Aorta (tissue), 5 donors: ENCODE measurements around the gene TLE5. TPM values are rescaled to one million over a fixed set of nuclear protein-coding genes. Genes with fewer than 3 reads are reported as not detected.

Experiments
- ATAC-seq: fragments of 200-7000 bp; cut with Tn5 transposase; one replicate; pipeline ENCODE4 v1.9.1; 2022; ENCODE audit warnings: moderate library complexity; ENCODE audit not compliant: low FRiP score
- DNase-seq, 2 donors: peaks; one replicate each; pipeline ENCODE4 v3.0.0-alpha.2; 2020
- H3K27ac ChIP-seq, 2 donors: one replicate each; pipeline ENCODE4 v1.5.1; 2013; ENCODE audit warnings: low read length in 2 of 2, mild to moderate bottlenecking in 2 of 2, moderate library complexity in 2 of 2, control low read depth in 1 of 2, inconsistent platforms in 1 of 2, low read depth in 1 of 2
- H3K27me3 ChIP-seq, 2 donors: one replicate each; pipeline ENCODE4 v1.6.1; 2013; ENCODE audit warnings: control low read depth in 1 of 2, low read length in 1 of 2, mild to moderate bottlenecking in 1 of 2, moderate library complexity in 1 of 2; ENCODE audit not compliant: insufficient read depth in 2 of 2, control insufficient read depth in 1 of 2
- H3K36me3 ChIP-seq, 2 donors: one replicate each; pipeline ENCODE4 v1.6.1; 2013; ENCODE audit warnings: control low read depth in 1 of 2, low read length in 1 of 2, mild to moderate bottlenecking in 1 of 2; ENCODE audit not compliant: insufficient read depth in 2 of 2, control insufficient read depth in 1 of 2
- H3K4me1 ChIP-seq, 2 donors: one replicate each; pipeline ENCODE4 v1.6.1; 2013; ENCODE audit warnings: low read length in 2 of 2, control low read depth in 1 of 2, mild to moderate bottlenecking in 1 of 2, moderate library complexity in 1 of 2; ENCODE audit not compliant: insufficient read depth in 2 of 2, control insufficient read depth in 1 of 2
- H3K4me3 ChIP-seq, 2 donors: one replicate each; pipeline ENCODE4 v1.5.1; 2013; ENCODE audit warnings: low read length in 2 of 2, control low read depth in 1 of 2, mild to moderate bottlenecking in 1 of 2
- H3K9me3 ChIP-seq: one replicate; pipeline ENCODE4 v1.6.1; 2013; ENCODE audit warnings: mild to moderate bottlenecking, low read length; ENCODE audit not compliant: control insufficient read depth
- WGBS, 2 donors: extraction: QIAGEN DNeasy Blood & Tissue Kit; methylation state at CpG; one replicate each; pipeline ENCODE4 v1.1.7; 2013; 5-methylcytosine and 5-hydroxymethylcytosine counted together
- intact Hi-C, 2 donors: fragments of 100-400 bp; cut with DNase I; formaldehyde crosslinking; loops; one replicate each; pipeline versions ENCODE4 v1.14.2 to v1.15.0; 2022
- polyA plus RNA-seq, 2 donors: library from polyadenylated mRNA; stranded (reverse); fragments of 200-250 nt; gene quantifications; one replicate each; pipeline ENCODE4 v1.2.3, GENCODE V29; 2013
- total RNA-seq, 2 donors: library from RNA; stranded (reverse); fragmentation: NEBNext Ultra II Directional; extraction: Animal tissue kit (Norgen Biotek cat#: 25700); gene quantifications; one replicate each; pipeline ENCODE4 v1.2.1, GENCODE V29; 2021
- donor health status: healthy with polysubstance abuse.
- donor health status: Bipolar disorder and iron deficiency.
- donor health status: DM: no; HTN: no; CAD: no.
- donor health status: DM: no; HTN: no; CAD: no.
- donor health status: DM: yes; HTN: yes; CAD: no.

Gene TLE5
- total and polyA plus RNA-seq, 4 donors: 305 to 642 (median 486) TPM

GRCh38 chr19:3084943-3085342, 22.6 kb upstream of the TLE5 start:
- WGBS, 2 donors: 80 to 87% methylated on average over 10 of the region's 10 CpGs
- Histone ChIP-seq H3K9me3 (no peaks in the 10 kb centered on the region), H3K27ac (no peak overlapping the region), H3K36me3 (no peaks in the 10 kb centered on the region), H3K27me3 (no peaks in the 10 kb centered on the region), H3K4me1 (no peaks in the 10 kb centered on the region), H3K4me3 (no peak overlapping the region)
- intact Hi-C loops: no loop called here
- ATAC-seq (no peak), DNase-seq (no peak)

- no peaks in the 10 kb centered on the region for H3K9me3 ChIP-seq
- no peaks in the 10 kb centered on the region for H3K36me3 ChIP-seq
- no peak for ATAC-seq
- H3K27ac ChIP-seq: no peak overlapping the region
- no peak for DNase-seq
- WGBS, 2 donors: 87 to 93% methylated on average over 7 of the region's 7 CpGs
- no peak overlapping the region for H3K4me3 ChIP-seq
- no peaks in the 10 kb centered on the region for H3K27me3 ChIP-seq
- intact Hi-C loops: no loop called here
- no peaks in the 10 kb centered on the region for H3K4me1 ChIP-seq
Observed at GRCh38 chr19:3083964-3084363, 21.7 kb upstream of the TLE5 start.

- no peak for DNase-seq
- no peak for ATAC-seq
- H3K9me3 ChIP-seq: no peaks in the 10 kb centered on the region
- no peak overlapping the region for H3K4me3 ChIP-seq
- H3K36me3 ChIP-seq: no peaks in the 10 kb centered on the region
- intact Hi-C loops: no loop called here
- WGBS, 2 donors: 95 to 96% methylated on average over 10 of the region's 10 CpGs
- no peak overlapping the region for H3K27ac ChIP-seq
- no peaks in the 10 kb centered on the region for H3K4me1 ChIP-seq
- no peaks in the 10 kb centered on the region for H3K27me3 ChIP-seq
Observed at GRCh38 chr19:3082331-3082730, 20.0 kb upstream of the TLE5 start.

- Histone ChIP-seq H3K9me3 (no peaks in the 10 kb centered on the region), H3K27ac (no peak overlapping the region), H3K36me3 (no peaks in the 10 kb centered on the region), H3K4me3 (no peak overlapping the region), H3K27me3 (no peaks in the 10 kb centered on the region), H3K4me1 (no peaks in the 10 kb centered on the region)
- ATAC-seq (peak; percentile 79), DNase-seq (peak in 1 of 2 donors; percentile 76)
- intact Hi-C loops: no loop called here
- WGBS, 2 donors: 7 to 8% methylated on average over 12 of the region's 12 CpGs
Observed at GRCh38 chr19:3080286-3080685, 18.0 kb upstream of the TLE5 start.

GRCh38 chr19:3079578-3079977, 17.3 kb upstream of the TLE5 start:
- WGBS, 2 donors: 95 to 98% methylated on average over 4 of the region's 4 CpGs
- no peak for ATAC-seq
- no peak for DNase-seq
- Histone ChIP-seq H3K9me3 (no peaks in the 10 kb centered on the region), H3K4me1 (no peaks in the 10 kb centered on the region), H3K4me3 (no peak overlapping the region), H3K27ac (no peak overlapping the region), H3K27me3 (no peaks in the 10 kb centered on the region), H3K36me3 (no peaks in the 10 kb centered on the region)
- intact Hi-C loops: loop anchor here in 1 of 2 donors (5.0 kb wide), 1 partner anchor 83 kb away; no protein-coding TSS in a partner anchor

GRCh38 chr19:3075605-3076431, 13.5 kb upstream of the TLE5 start:
- intact Hi-C loops: loop anchor here (2.0 to 5.0 kb wide), 3 partner anchors 29 to 87 kb away; no protein-coding TSS in a partner anchor
- no peak overlapping the region for H3K27ac ChIP-seq
- H3K4me3 ChIP-seq: no peak overlapping the region

GRCh38 chr19:3073931-3074595, 11.8 kb upstream of the TLE5 start:
- Histone ChIP-seq H3K27ac (no peak overlapping the region), H3K4me3 (no peak overlapping the region), H3K36me3 (no peaks in the 10 kb centered on the region), H3K9me3 (no peaks in the 10 kb centered on the region), H3K4me1 (no peaks in the 10 kb centered on the region), H3K27me3 (no peaks in the 10 kb centered on the region)
- 60 to 70% methylated on average over 8 of the region's 8 CpGs for WGBS, 2 donors
- no peak for DNase-seq
- no peak for ATAC-seq
- intact Hi-C loops: no loop called here

More at GRCh38 chr19:3075605-3076431, 13.5 kb upstream of the TLE5 start:
- peak; percentile 89 for ATAC-seq
- H3K36me3 ChIP-seq: no peaks in the 10 kb centered on the region
- H3K4me1 ChIP-seq: no peaks in the 10 kb centered on the region
- H3K9me3 ChIP-seq: no peaks in the 10 kb centered on the region
- H3K27me3 ChIP-seq: no peaks in the 10 kb centered on the region
- peak in 1 of 2 donors; percentile 92 for DNase-seq
- 8 to 9% methylated on average over 35 to 41 of the region's 41 CpGs for WGBS, 2 donors

GRCh38 chr19:3073159-3073563, 10.9 kb upstream of the TLE5 start:
- Histone ChIP-seq H3K4me3 (no peak overlapping the region), H3K36me3 (no peaks in the 10 kb centered on the region), H3K27me3 (no peaks in the 10 kb centered on the region), H3K27ac (no peak overlapping the region), H3K4me1 (no peaks in the 10 kb centered on the region), H3K9me3 (no peaks in the 10 kb centered on the region)
- ATAC-seq: no peak
- WGBS, 2 donors: 51 to 58% methylated on average over 3 of the region's 3 CpGs
- no peak for DNase-seq
- intact Hi-C loops: no loop called here

GRCh38 chr19:3071768-3072167, 9.5 kb upstream of the TLE5 start:
- no peak for ATAC-seq

More at GRCh38 chr19:3071768-3072167, 9.5 kb upstream of the TLE5 start:
- WGBS, 2 donors: 74 to 76% methylated on average over 4 of the region's 4 CpGs
- no peak for DNase-seq
- Histone ChIP-seq H3K27ac (no peak overlapping the region), H3K4me3 (no peak overlapping the region), H3K4me1 (no peaks in the 10 kb centered on the region), H3K27me3 (no peaks in the 10 kb centered on the region), H3K36me3 (no peaks in the 10 kb centered on the region), H3K9me3 (no peaks in the 10 kb centered on the region)
- intact Hi-C loops: no loop called here
